ENCODE results near the gene AMBRA1.

DNA sequence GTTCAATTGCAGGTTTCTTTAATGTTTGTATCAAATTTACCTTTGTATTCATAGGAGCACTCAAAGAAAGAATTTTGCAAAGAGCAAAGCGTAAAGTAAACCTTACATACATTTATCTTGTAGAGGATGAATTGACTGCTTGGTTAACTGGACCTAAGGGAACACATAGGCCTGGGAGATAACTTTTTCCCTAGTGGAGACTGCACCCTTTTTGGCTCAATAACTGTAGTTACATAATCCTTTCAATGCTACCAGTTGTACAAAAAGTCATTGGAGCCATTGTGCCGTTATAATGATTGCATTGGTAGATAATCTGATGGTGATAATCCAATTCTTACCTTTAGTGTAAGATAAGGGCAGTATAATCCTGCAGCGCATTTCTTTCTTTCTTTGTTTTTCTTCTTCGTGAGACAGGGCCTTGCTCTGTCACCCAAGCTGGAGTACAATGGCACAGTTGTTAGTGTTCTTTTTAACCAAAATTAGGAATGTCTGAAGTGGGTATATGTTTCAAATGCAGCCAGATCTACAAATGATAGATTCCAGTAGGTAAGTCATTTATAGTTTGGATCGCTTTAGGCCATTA is 41.8 kb upstream of the AMBRA1 start:
- TF ChIP-seq, protein P1, sequence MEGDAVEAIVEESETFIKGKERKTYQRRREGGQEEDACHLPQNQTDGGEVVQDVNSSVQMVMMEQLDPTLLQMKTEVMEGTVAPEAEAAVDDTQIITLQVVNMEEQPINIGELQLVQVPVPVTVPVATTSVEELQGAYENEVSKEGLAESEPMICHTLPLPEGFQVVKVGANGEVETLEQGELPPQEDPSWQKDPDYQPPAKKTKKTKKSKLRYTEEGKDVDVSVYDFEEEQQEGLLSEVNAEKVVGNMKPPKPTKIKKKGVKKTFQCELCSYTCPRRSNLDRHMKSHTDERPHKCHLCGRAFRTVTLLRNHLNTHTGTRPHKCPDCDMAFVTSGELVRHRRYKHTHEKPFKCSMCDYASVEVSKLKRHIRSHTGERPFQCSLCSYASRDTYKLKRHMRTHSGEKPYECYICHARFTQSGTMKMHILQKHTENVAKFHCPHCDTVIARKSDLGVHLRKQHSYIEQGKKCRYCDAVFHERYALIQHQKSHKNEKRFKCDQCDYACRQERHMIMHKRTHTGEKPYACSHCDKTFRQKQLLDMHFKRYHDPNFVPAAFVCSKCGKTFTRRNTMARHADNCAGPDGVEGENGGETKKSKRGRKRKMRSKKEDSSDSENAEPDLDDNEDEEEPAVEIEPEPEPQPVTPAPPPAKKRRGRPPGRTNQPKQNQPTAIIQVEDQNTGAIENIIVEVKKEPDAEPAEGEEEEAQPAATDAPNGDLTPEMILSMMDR (IDR thresholded peaks at IDR 0.05; ENCODE audit: insufficient read depth, low read length, poor library complexity, severe bottlenecking) = no peak
- TF ChIP-seq EZH2phosphoT487 (conservative IDR thresholded peaks at IDR 0.05; ENCODE audit: low read length) = no peak
